ENCODE measurements around the gene ALDH1A2.

Gene ALDH1A2

GRCh38 chr15:57994221-57995049 lies 71.1 kb downstream of the ALDH1A2 start:
- DNase-seq = no peak

DNA sequence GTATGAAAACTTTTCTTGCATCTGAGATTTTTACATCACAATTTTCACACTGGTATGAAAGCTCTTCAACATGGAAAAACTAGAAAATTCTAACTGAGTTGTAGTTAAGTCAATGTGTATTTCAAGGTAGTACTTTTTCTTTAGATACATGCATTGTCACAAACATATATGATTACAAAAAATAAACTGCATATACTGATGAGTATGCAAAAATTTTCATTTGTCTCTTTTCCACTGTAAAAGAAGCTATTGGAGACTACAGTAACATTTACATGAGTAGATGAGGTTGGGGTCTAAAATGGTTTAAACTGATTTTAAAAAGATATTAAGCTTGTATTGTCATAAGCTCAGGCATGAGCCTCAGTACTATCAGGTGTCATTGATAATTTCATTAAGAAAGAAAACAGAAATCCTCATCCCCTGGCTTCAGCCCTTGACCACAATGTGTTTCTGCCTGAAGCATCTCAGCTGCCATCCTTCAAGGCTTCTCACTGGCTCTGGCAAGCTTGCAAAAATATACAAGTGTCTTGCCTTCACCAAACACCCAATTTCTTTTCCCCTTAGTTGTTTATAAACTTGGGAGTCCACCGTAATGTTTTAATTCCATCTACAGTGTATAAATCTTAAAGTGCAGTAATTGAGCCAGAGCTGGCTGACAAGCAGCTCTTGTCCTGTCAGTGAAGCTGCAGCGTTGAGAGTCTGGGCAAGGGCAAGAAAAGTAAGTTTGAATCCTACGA lies 71.9 kb downstream of the ALDH1A2 start:
- DNase-seq = no peak

GRCh38 chr15:57992761-57993355 lies 72.7 kb downstream of the ALDH1A2 start:
- DNase-seq = no peak

DNA sequence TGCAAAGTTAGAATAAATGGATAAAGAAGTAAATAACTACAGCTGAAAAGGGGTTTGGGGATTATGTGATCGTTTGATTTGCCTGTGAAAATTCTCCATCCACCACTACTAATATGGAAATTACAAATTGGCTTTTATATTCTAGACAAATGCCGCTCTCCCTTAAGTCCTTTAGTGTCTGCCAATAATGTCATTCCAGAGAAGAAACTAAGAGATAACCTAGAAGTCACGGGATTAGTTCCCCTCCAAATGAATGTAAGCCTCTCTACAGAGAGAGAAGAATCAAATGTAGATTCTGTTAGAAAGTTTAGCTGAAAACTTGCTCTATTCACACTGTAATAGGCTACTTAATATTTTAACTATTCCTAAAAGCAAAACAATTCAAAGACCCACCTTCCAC lies 92.0 kb downstream of the ALDH1A2 start:
- DNase-seq = no peak

DNA sequence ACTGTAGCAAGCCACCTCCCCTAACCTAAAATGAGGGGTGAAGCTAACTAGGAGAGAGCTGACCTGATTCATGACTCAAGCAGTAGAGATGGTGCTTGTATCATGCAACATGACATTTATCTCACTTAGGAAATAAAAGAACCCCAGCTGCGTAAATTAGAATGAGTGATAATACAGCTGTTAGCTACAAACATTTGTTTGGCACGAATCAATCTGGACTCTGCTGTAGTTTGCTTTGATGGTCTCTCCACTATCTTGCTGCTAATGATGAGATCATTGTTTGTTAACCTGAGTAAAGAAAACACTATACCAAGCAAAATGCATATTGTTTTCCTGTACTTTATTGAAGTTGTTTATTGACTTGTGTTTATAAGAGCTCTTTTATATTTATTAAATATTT lies 92.6 kb downstream of the ALDH1A2 start:
- DNase-seq = no peak

GRCh38 chr15:57969996-57970395 lies 95.5 kb downstream of the ALDH1A2 start:
- DNase-seq = no peak

- no peak for DNase-seq
These were observed 96.2 kb downstream of the ALDH1A2 start for GRCh38 chr15:57969355-57969754.

- DNase-seq = no peak
These were observed 102.6 kb downstream of the ALDH1A2 start for GRCh38 chr15:57962887-57963286.

- DNase-seq = no peak
These were observed 103.6 kb downstream of the ALDH1A2 start for GRCh38 chr15:57961919-57962318.

- DNase-seq = no peak
These were observed 108.4 kb downstream of the ALDH1A2 start for GRCh38 chr15:57957113-57957512.

DNA sequence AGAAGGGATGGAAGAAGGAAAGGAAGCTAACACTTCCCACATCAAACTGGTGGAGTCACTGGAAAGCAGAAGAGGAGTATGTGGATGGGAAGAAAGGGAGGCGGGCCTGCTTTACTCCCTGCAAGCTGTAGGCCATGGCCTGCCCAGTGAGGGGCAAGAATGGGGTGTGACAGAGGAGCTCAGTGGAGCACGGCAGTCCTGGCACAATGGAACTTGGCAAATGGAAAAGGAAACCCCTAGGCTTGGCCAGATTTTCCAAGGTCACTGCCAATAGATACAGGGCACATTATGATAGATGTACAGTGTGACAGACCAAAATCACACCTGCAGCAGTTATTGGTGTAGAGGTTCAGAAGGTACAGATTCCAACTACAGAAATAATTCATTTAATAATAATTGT lies 111.6 kb downstream of the ALDH1A2 start:
- no peak for DNase-seq

DNA sequence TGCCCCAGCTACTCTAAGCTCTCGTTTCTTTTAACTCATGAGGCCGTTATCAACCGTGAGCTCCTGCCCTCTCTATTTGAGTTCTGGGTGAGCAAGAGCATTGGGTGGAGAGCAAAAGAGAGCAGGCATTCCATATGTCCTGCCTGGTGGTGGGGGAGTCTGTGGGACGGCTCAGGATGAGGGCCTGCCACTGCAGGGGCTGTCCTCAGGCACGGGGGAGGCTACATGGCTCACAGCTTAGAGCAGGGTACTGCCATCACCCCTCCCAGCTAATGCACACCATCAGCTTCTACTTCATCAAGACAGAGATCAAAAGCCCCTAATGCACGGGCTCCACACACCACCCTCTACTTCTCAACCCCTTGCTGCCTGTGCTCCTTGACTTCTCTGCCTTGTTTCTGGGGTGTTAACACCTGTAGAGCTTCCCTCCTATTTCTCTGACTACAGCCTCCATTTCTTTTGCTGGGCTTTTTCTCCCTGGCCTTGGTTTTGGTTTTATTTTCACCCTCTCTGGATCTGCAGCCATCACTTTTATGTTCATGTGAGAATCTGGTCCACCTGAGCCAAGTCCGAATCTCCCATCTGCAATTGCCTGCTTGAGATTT lies 114.1 kb downstream of the ALDH1A2 start:
- DNase-seq = no peak

DNA sequence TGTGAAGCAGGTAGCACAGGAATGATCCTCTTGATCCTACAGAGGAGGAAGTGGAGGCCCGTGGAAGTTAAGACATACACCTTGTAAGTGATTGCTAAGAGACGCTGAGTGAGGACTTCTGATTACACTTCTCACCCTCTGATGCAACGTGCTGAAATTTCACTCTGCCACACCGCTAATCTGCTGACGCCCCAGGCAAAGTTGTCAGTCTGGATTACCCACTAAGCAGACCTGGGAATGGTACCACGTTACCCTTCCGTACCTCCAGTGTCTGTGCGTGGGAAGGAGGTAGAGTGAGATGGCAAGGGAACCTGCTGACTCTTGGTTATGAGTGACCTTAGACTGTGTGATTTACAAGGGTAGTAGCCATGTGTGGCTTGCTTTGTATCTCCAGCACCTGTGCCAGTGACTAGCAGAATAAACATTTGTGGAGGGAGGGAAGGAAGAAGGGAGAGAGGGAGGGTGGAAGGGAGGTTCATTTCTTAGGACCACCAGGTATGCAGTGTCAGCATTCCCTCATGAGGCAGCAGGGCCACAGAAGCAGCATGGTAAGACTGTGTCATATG lies 115.0 kb downstream of the ALDH1A2 start:
- no peak for DNase-seq

DNA sequence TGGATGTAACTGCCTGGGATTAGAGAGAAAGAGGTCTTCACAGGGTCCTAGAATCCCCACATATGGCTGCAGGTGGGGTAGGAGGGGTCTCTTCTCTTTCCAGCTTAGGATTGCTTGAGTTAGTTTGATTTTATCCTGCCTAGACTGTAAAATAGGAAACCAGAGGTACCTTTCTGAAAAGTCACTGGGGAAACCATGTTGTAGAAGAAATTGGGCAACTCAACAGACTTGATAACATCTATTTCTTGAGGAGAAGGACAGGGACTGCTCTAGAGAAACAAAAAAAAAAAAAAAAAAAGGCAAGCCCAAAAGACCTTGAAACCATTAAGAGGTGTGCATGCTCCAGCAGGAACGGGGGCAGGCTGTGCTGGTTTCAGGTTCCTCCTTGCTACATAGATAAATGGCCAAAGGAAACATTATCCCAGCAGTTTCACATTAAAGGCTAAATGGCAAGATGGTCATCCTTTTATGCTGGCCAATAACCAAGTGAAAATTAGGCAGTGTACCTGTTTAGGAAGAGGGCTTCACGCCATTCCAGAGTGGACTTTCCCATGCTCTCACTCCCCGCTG lies 116.1 kb downstream of the ALDH1A2 start:
- DNase-seq = no peak

DNA sequence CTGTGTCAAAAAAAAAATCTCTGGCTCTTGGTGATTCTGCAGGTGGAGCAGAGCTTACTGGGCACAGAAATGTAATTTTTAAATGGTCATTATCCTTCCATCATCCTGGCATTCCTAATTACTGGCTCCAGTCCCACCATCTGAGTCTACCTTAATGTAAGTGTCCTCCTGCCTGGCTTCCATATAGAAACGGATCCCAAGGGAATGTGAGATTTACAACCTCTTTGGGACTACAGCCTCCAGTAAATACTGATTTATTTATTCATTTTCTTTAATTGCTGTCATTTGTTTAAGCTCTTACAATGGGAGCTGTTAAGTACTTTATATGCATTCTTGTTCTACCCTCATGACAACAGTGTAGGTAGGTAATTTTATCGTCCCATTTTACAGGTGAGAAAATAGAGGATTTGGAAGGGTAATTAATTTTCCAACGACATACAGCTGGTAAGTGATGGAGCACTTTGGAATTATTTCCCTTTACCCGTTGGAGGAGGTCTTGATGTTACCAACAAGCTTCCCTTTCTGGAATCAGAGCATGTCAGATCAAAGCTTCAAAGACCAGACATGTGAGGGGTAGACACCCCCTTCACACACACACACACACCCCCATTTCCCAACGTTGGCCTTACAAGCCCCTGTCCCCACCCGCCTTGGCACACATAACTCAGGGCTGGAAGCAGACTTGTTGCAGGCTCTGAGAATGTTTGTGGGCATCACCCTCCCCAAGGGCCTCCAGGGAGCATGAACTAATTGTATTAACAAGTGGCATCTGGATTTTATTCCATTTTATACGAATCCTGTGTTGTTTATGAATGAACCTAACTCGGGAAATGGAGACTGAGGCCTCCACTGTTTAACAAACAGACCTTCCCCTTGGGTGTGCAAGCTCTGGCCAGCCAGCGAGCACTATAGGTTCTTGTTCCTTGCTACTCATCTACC lies 116.9 kb downstream of the ALDH1A2 start:
- no peak for DNase-seq

DNA sequence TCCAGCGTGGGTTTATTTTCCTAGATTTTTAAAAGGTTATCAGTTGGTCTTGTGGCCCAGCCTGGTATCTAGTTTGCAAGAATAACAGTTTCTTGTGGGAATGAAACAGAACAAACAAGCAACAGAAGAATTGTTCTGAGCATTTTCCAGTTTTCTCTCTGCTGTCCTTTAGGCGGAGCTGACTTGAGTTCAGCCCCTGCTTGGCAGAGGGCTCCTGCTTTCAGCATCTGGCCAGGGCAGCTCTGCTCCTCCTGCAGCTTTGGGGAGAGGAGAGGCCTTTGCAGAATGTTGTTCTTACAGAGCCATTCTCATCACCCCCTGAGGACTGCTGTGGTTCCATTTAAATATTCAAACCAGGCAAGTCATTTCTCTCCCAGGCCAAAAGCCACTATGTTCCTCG lies 117.7 kb downstream of the ALDH1A2 start:
- no peak for DNase-seq

DNA sequence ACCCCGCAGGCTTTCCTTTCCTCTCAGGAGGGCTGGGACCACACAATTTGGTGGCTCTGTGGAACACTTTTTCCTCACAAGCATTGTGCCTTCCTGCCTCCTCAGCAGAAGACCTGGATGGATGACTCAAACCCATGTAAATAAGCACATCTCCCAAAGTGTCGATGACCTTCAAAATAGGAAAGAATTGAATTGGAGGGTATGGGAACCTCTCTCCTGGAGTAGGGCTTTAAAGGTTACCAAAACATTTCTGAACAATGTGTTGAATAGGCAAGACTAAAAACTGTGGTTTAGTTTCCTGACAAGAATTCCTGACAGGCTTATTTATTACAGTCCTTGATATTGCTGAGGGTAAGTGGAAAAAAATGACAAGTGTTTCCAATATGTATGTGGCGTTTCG lies 118.2 kb downstream of the ALDH1A2 start:
- DNase-seq = no peak

- DNase-seq = no peak
These were observed 118.9 kb downstream of the ALDH1A2 start for GRCh38 chr15:57946491-57947048.

- DNase-seq = no peak
These were observed 119.9 kb downstream of the ALDH1A2 start for GRCh38 chr15:57945616-57946015.

DNA sequence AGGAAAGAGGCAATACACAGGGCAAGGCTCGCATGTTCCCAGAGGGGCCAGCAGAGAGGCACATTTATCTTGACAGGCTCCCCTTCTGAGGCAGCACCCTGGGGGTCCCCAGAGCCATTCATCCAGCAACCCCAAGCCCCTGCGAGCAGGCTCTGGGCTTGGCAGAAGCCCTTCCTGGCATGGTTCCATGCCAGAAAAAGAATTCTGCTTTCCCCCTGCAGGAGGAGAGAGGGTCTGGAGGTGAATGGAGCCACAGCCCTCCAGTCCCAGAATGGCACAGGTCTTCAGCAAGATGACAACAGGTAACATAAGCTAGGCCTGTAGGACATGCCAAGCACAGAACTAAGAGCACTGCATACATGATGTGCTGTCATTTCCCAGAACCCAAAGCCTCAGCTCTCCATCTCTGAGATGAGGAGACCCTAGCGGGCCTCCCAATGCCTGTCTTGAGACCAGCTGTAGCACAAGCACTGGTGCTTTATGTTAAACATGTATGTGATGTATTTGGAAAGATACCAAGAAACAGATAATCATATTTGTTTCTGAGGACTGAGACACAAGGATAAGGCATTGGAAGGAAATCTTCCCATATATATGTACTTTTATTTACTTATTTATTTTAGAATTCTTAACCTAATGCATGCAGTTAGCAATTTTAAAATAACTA lies 121.6 kb downstream of the ALDH1A2 start:
- no peak for DNase-seq

- no peak for DNase-seq
These were observed 122.3 kb downstream of the ALDH1A2 start for GRCh38 chr15:57943171-57943570.
